ENCODE results near the gene NDUFA7. TPM values are rescaled to one million over a fixed set of nuclear protein-coding genes. Genes with fewer than 3 reads are reported as not detected.

The NDUFA7 gene
- polyA plus RNA-seq, 1 donor from 2014 or later: 37.3 TPM

DNA sequence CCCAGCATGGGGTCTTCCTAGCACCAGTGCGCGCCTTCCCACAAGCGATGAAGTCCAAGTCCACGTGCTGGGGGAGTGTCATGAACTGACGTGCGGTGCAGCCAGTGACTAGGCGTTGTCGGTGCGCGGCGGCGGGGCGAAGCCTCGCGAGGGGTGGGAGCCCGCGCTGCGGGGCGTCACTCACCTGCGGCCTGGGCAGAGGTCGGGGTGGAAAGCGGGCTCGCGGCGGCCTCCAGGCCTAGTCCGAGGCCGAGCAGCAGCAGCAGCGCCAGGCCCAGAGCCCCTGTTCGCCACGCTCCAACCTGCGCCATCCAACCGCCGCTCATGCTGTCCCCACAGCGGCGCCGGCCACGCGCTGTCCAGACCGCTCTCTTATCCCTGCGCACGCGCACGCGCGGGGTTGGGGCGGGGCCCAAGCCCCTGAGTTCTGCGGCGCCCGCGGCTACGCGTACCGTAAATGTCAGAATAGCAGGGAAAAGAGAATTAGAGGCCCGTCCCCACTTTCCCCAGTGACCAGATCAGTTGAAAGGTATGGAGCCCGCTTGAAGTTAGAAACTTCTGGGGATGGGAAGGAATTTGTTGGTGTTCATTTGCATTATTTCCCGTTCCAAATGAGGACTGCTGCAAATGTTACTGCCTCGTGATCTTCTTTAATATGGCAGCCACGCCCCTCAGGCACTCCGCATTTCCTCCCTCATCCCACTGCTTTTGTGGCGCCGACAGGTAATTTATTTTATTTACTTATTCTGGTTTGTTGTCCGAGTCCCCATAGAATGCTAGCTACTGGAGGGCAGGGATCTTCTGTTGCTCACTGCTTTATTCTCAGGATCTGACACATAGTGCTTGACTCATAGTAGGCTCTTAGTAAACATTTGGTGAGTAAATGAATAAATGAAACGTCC lies 13.0 kb downstream of the NDUFA7 start, which contains the start of gene CD320:
Gene CD320 (minus strand): TSS at position 394 of the 902 bp plus-strand sequence. CDS start 68 bp downstream, at position 326.
- Histone ChIP-seq H3K27me3 (ENCODE audit: insufficient read depth, low read depth, low read length) (no peaks in the 10 kb centered on the region), H4K20me1 (ENCODE audit: insufficient read depth) (no peaks in the 10 kb centered on the region), H3K79me2 (replicated peaks; ENCODE audit: insufficient read depth, low read length) (peaks cover 17% of the 10 kb centered on the region), H3K9ac (ENCODE audit: low read length) (peak within 1 kb of the TSS; percentile 84), H3K4me3 (ENCODE audit: low read length) (peak within 1 kb of the TSS; percentile 83), H3F3A (ENCODE audit: insufficient read depth, low read length, poor library complexity, severe bottlenecking) (no peaks in the 10 kb centered on the region), H3K27ac (ENCODE audit: low read length) (peak within 1 kb of the TSS; percentile 81), H3K9me2 (ENCODE audit: insufficient read depth, low read length) (no peaks in the 10 kb centered on the region), H2AFZ (ENCODE audit: low read depth, low read length) (peak within 1 kb of the TSS; percentile 92), H3K36me3 (ENCODE audit: insufficient read depth, low read length) (no peaks in the 10 kb centered on the region), H3K4me2 (ENCODE audit: low read length) (peak within 1 kb of the TSS; percentile 97), H3K9me3 (ENCODE audit: low read length) (no peaks in the 10 kb centered on the region)
- TF ChIP-seq SMC3 (conservative IDR thresholded peaks at IDR 0.05; ENCODE audit: poor library complexity): no peak
- TF ChIP-seq, protein P1, sequence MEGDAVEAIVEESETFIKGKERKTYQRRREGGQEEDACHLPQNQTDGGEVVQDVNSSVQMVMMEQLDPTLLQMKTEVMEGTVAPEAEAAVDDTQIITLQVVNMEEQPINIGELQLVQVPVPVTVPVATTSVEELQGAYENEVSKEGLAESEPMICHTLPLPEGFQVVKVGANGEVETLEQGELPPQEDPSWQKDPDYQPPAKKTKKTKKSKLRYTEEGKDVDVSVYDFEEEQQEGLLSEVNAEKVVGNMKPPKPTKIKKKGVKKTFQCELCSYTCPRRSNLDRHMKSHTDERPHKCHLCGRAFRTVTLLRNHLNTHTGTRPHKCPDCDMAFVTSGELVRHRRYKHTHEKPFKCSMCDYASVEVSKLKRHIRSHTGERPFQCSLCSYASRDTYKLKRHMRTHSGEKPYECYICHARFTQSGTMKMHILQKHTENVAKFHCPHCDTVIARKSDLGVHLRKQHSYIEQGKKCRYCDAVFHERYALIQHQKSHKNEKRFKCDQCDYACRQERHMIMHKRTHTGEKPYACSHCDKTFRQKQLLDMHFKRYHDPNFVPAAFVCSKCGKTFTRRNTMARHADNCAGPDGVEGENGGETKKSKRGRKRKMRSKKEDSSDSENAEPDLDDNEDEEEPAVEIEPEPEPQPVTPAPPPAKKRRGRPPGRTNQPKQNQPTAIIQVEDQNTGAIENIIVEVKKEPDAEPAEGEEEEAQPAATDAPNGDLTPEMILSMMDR (IDR thresholded peaks at IDR 0.05; ENCODE audit: poor library complexity, severe bottlenecking): no peak
- TF ChIP-seq MXI1 (conservative IDR thresholded peaks at IDR 0.05; ENCODE audit: poor library complexity, severe bottlenecking): peak; percentile 98
- no peak for TF ChIP-seq RAD21 (conservative IDR thresholded peaks at IDR 0.05)
- TF ChIP-seq TAF1 (IDR thresholded peaks at IDR 0.05; ENCODE audit: low read depth): no peak
- TF ChIP-seq EP300 (conservative IDR thresholded peaks at IDR 0.05; ENCODE audit: poor library complexity, severe bottlenecking): peak; percentile 29
- TF ChIP-seq, protein P2, sequence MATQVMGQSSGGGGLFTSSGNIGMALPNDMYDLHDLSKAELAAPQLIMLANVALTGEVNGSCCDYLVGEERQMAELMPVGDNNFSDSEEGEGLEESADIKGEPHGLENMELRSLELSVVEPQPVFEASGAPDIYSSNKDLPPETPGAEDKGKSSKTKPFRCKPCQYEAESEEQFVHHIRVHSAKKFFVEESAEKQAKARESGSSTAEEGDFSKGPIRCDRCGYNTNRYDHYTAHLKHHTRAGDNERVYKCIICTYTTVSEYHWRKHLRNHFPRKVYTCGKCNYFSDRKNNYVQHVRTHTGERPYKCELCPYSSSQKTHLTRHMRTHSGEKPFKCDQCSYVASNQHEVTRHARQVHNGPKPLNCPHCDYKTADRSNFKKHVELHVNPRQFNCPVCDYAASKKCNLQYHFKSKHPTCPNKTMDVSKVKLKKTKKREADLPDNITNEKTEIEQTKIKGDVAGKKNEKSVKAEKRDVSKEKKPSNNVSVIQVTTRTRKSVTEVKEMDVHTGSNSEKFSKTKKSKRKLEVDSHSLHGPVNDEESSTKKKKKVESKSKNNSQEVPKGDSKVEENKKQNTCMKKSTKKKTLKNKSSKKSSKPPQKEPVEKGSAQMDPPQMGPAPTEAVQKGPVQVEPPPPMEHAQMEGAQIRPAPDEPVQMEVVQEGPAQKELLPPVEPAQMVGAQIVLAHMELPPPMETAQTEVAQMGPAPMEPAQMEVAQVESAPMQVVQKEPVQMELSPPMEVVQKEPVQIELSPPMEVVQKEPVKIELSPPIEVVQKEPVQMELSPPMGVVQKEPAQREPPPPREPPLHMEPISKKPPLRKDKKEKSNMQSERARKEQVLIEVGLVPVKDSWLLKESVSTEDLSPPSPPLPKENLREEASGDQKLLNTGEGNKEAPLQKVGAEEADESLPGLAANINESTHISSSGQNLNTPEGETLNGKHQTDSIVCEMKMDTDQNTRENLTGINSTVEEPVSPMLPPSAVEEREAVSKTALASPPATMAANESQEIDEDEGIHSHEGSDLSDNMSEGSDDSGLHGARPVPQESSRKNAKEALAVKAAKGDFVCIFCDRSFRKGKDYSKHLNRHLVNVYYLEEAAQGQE (IDR thresholded peaks at IDR 0.05; ENCODE audit: borderline replicate concordance): peak; percentile 56
- TF ChIP-seq EZH2 (IDR thresholded peaks at IDR 0.05; ENCODE audit: borderline replicate concordance, insufficient read depth, low read length, poor library complexity, severe bottlenecking): no peak
- peak; percentile 81 for TF ChIP-seq POLR2AphosphoS5 (IDR thresholded peaks at IDR 0.05)

DNA sequence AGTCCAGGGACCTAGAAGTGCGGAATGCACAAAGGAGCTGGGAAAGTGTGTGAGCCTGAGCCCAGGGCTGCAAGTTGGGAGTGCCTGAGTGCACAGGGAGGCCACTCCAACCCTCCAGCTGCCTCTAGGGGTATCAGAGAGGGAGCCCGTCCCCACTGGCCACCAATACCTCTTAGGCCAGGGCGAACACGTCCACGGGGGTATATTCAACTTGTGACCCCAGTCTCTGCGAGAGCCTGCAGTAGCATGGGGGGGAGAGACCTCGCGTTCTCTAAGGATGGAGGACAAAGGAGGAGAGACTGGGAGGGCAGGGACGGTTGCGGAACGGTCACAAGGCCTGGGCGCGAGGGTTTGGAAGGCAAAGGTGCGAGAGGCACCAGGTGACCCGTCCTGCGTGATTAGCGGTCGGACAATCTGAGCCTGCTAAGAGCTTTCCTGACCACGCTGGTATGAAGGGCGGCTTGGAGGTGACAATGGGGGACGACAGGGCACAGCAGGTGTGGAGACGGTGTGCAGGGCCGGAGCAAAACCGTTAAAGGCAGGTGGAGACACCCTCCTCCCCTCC lies 13.7 kb downstream of the NDUFA7 start:
- TF ChIP-seq SMC3 (conservative IDR thresholded peaks at IDR 0.05; ENCODE audit: poor library complexity) (no peak), MXI1 (conservative IDR thresholded peaks at IDR 0.05; ENCODE audit: poor library complexity, severe bottlenecking) (no peak), POLR2AphosphoS5 (IDR thresholded peaks at IDR 0.05) (no peak), EP300 (conservative IDR thresholded peaks at IDR 0.05; ENCODE audit: poor library complexity, severe bottlenecking) (peak; percentile 14), EZH2 (IDR thresholded peaks at IDR 0.05; ENCODE audit: borderline replicate concordance, insufficient read depth, low read length, poor library complexity, severe bottlenecking) (no peak), RAD21 (conservative IDR thresholded peaks at IDR 0.05) (no peak), TAF1 (IDR thresholded peaks at IDR 0.05; ENCODE audit: low read depth) (no peak)
- TF ChIP-seq, protein P2 (IDR thresholded peaks at IDR 0.05; ENCODE audit: borderline replicate concordance): peak; percentile 12
- TF ChIP-seq, protein P1 (IDR thresholded peaks at IDR 0.05; ENCODE audit: poor library complexity, severe bottlenecking): no peak
- Histone ChIP-seq H3K4me2 (ENCODE audit: low read length) (peak overlapping the region; percentile 97), H3K27me3 (ENCODE audit: insufficient read depth, low read depth, low read length) (no peaks in the 10 kb centered on the region), H3K9ac (ENCODE audit: low read length) (peak overlapping the region; percentile 84), H2AFZ (ENCODE audit: low read depth, low read length) (peak overlapping the region; percentile 92), H3K36me3 (ENCODE audit: insufficient read depth, low read length) (no peaks in the 10 kb centered on the region), H3K4me3 (ENCODE audit: low read length) (peak overlapping the region; percentile 83), H3K79me2 (replicated peaks; ENCODE audit: insufficient read depth, low read length) (peaks cover 17% of the 10 kb centered on the region), H4K20me1 (ENCODE audit: insufficient read depth) (no peaks in the 10 kb centered on the region), H3F3A (ENCODE audit: insufficient read depth, low read length, poor library complexity, severe bottlenecking) (no peaks in the 10 kb centered on the region), H3K27ac (ENCODE audit: low read length) (peak overlapping the region; percentile 81), H3K9me3 (ENCODE audit: low read length) (no peaks in the 10 kb centered on the region), H3K9me2 (ENCODE audit: insufficient read depth, low read length) (no peaks in the 10 kb centered on the region)
